HepG2 (cell line): ENCODE data around the gene CNTN4. TPM values are rescaled to one million over a fixed set of nuclear protein-coding genes. Genes with fewer than 3 reads are reported as not detected.

ENCODE experiments used
- ATAC-seq: fragments of 200-7000 bp; cut with Tn5 transposase; 3 replicates; pipeline ENCODE4 v1.9.1; 2020; ENCODE audit warnings: mild to moderate bottlenecking, moderate library complexity
- BruUV-seq: library from RNA; stranded (reverse); fragments of 400-500 nt; replicated peaks from 2 replicates; lab custom pipeline; 2021; lab: Mats Ljungman, UMichigan
- CTCF ChIA-PET: fragments of 300-600 bp; formaldehyde crosslinking; extraction: SDS; loops from one replicate; lab custom pipeline; 2021; ENCODE audit warnings: low total read pairs, inconsistent platforms, low intra/inter-chr PET ratio; lab: Yijun Ruan, JAX
- POLR2A ChIA-PET: fragments of 350-600 bp; sonication (Branson Sonifier 250); formaldehyde crosslinking; loops from one replicate; lab custom pipeline; 2020; ENCODE audit warnings: antibody characterized with exemption, inconsistent platforms; lab: Yijun Ruan, JAX
- DNase-seq: peaks from one replicate; pipeline ENCODE4 v3.0.0-alpha.2; 2015; ENCODE audit warnings: low spot score
- FAIRE-seq: peaks from 3 replicates; lab custom pipeline; 2011; peaks lifted over from hg19 to GRCh38; lab: Jason Lieb, UNC
- H2AFZ ChIP-seq: one replicate; pipeline ENCODE4 v1.6.1; 2011; ENCODE audit warnings: low read length, inconsistent platforms
- H3K27ac ChIP-seq: fragments of 300-600 bp; 3 replicates; pipeline ENCODE4 v1.8.0; 2011; ENCODE audit warnings: mixed run types, mild to moderate bottlenecking, mixed read lengths, low read length, inconsistent platforms; ENCODE audit not compliant: insufficient read depth; ENCODE audit errors: extremely low read length
- H3K27me3 ChIP-seq, 2 experiments: fragments of 200-600 bp in 1 of 2; 2 replicates in 1 of 2; 3 replicates in 1 of 2; pipeline versions ENCODE4 v1.6.0 to v1.8.0; 2011; ENCODE audit warnings: low read length in 2 of 2, mild to moderate bottlenecking in 2 of 2, moderate library complexity in 2 of 2, inconsistent platforms in 1 of 2; ENCODE audit not compliant: insufficient read depth in 2 of 2, control insufficient read depth in 1 of 2
- H3K36me3 ChIP-seq, 2 experiments: fragments of 200-600 bp in 1 of 2; replicated peaks in 1 of 2; 2 replicates in 1 of 2; 3 replicates in 1 of 2; pipeline versions ENCODE4 v1.5.1 to v1.8.0; 2011; ENCODE audit warnings: low read length in 2 of 2, inconsistent platforms in 1 of 2; ENCODE audit not compliant: insufficient read depth in 2 of 2, control insufficient read depth in 1 of 2
- H3K4me1 ChIP-seq: 2 replicates; pipeline ENCODE4 v1.5.1; 2012; ENCODE audit warnings: low read length, inconsistent platforms; ENCODE audit not compliant: insufficient read depth
- H3K4me2 ChIP-seq: 2 replicates; pipeline ENCODE4 v1.6.0; 2011; ENCODE audit warnings: low read depth, low read length, inconsistent platforms
- H3K4me3 ChIP-seq, 3 experiments: fragments of 200-600 bp in 1 of 3; sonication (generic), shearing (Covaris generic) in 1 of 3; replicated peaks in 1 of 3; 2 replicates each; pipeline ENCODE4 v1.5.1; 2011 to 2016; ENCODE audit warnings: low read length in 3 of 3, inconsistent platforms in 2 of 3, low read depth in 2 of 3, mild to moderate bottlenecking in 2 of 3, control low read depth in 1 of 3, mixed read lengths in 1 of 3; ENCODE audit not compliant: insufficient read depth in 1 of 3
- H3K79me2 ChIP-seq: one replicate; pipeline ENCODE4 v1.6.1; 2011; ENCODE audit warnings: low read length, inconsistent platforms; ENCODE audit not compliant: insufficient read depth
- H3K9ac ChIP-seq: 2 replicates; pipeline ENCODE4 v1.6.0; 2011; ENCODE audit warnings: mild to moderate bottlenecking, low read depth, low read length, inconsistent platforms; ENCODE audit not compliant: insufficient read depth
- H3K9me3 ChIP-seq: 2 replicates; pipeline ENCODE4 v1.5.1; 2012; ENCODE audit warnings: mild to moderate bottlenecking, low read length
- H4K20me1 ChIP-seq: 2 replicates; pipeline ENCODE4 v1.6.0; 2011; ENCODE audit warnings: inconsistent platforms, mild to moderate bottlenecking, low read length, moderate library complexity; ENCODE audit not compliant: insufficient read depth
- ARID4A ChIP-seq: sonication (generic); formaldehyde crosslinking; IDR thresholded peaks from 2 replicates; pipeline ENCODE4 v1.5.0; 2020; ENCODE audit warnings: mild to moderate bottlenecking, missing genetic modification reagents, borderline replicate concordance
- EP300 ChIP-seq, 3 experiments: sonication (generic) in 1 of 3; formaldehyde crosslinking in 1 of 3; IDR thresholded peaks; 2 replicates each; pipeline versions ENCODE4 v1.5.1 to v1.6.1; 2011 to 2020; ENCODE audit warnings: low read depth in 2 of 3, low read length in 2 of 3, borderline replicate concordance in 1 of 3, improper control_type of control experiment in 1 of 3, mild to moderate bottlenecking in 1 of 3, missing genetic modification reagents in 1 of 3, moderate library complexity in 1 of 3
- FOXC1 ChIP-seq: sonication (generic); formaldehyde crosslinking; IDR thresholded peaks from 2 replicates; pipeline ENCODE4 v1.8.0; 2022; ENCODE audit warnings: mild to moderate bottlenecking, missing genetic modification reagents, borderline replicate concordance
- KAT7 ChIP-seq: IDR thresholded peaks from 2 replicates; pipeline ENCODE4 v1.6.1; 2018; ENCODE audit warnings: borderline replicate concordance, missing compliant biosample characterization
- KMT2B ChIP-seq: IDR thresholded peaks from 2 replicates; pipeline ENCODE4 v1.6.1; 2016; ENCODE audit warnings: missing genetic modification reagents, missing compliant biosample characterization
- MIER3 ChIP-seq: IDR thresholded peaks from 2 replicates; pipeline ENCODE4 v1.6.1; 2016; ENCODE audit warnings: missing compliant biosample characterization, borderline replicate concordance
- NCOA2 ChIP-seq: sonication (generic); formaldehyde crosslinking; IDR thresholded peaks from 2 replicates; pipeline ENCODE4 v1.8.0; 2022; ENCODE audit warnings: inconsistent platforms
- PAX8 ChIP-seq: sonication (generic); formaldehyde crosslinking; IDR thresholded peaks from 2 replicates; pipeline ENCODE4 v1.8.0; 2022; ENCODE audit warnings: mild to moderate bottlenecking, missing genetic modification reagents, borderline replicate concordance
- PCBP1 ChIP-seq: fragments of 200-400 bp; formaldehyde crosslinking; IDR thresholded peaks from 2 replicates; pipeline ENCODE4 v1.6.1; 2017; ENCODE audit warnings: mild to moderate bottlenecking, low read depth, low read length, borderline replicate concordance
- REXO4 ChIP-seq: sonication (generic); formaldehyde crosslinking; IDR thresholded peaks from 2 replicates; pipeline ENCODE4 v1.8.0; 2022; ENCODE audit warnings: missing genetic modification reagents, mild to moderate bottlenecking, borderline replicate concordance
- RFX5 ChIP-seq: IDR thresholded peaks from 2 replicates; pipeline ENCODE4 v1.6.1; 2011; ENCODE audit warnings: low read depth, low read length, improper control_type of control experiment
- SNAPC2 ChIP-seq: sonication (generic); formaldehyde crosslinking; IDR thresholded peaks from 2 replicates; pipeline ENCODE4 v1.8.1; 2022; ENCODE audit warnings: mild to moderate bottlenecking, missing genetic modification reagents
- ZBTB42 ChIP-seq: sonication (generic); formaldehyde crosslinking; IDR thresholded peaks from 2 replicates; pipeline ENCODE4 v1.5.0; 2020; ENCODE audit warnings: mild to moderate bottlenecking, missing genetic modification reagents
- ZFYVE20 ChIP-seq: sonication (generic); formaldehyde crosslinking; IDR thresholded peaks from 2 replicates; pipeline ENCODE4 v1.8.0; 2023; ENCODE audit warnings: low read depth, mild to moderate bottlenecking, moderate library complexity, missing genetic modification reagents, borderline replicate concordance
- ZMYM2 ChIP-seq: sonication (generic); formaldehyde crosslinking; IDR thresholded peaks from 2 replicates; pipeline ENCODE4 v1.8.0; 2022; ENCODE audit warnings: mild to moderate bottlenecking, missing genetic modification reagents
- ZNF205 ChIP-seq: IDR thresholded peaks from 2 replicates; pipeline ENCODE4 v1.6.1; 2018; ENCODE audit warnings: missing biosample characterization, missing genetic modification reagents
- ZNF383 ChIP-seq: sonication (generic); formaldehyde crosslinking; IDR thresholded peaks from 2 replicates; pipeline ENCODE4 v1.4.0; 2020; ENCODE audit warnings: missing genetic modification reagents, mild to moderate bottlenecking, borderline replicate concordance
- ZNF564 ChIP-seq: sonication (generic); formaldehyde crosslinking; IDR thresholded peaks from 2 replicates; pipeline ENCODE4 v1.8.1; 2023; ENCODE audit warnings: mild to moderate bottlenecking, missing genetic modification reagents
- WGBS: methylation state at CpG from one replicate; pipeline ENCODE4 v1.1.6; 2017; ENCODE audit warnings: low lambda C conversion rate; 5-methylcytosine and 5-hydroxymethylcytosine counted together
- in situ Hi-C: cut with HindIII; loops from 2 replicates; pipeline ENCODE4 v1.10.0; 2017; ENCODE audit warnings: low pct_unique_long_range_greater_than_20kb; ENCODE audit not compliant: extremely low pct_ligation_motif_present
- intact Hi-C: fragments of 100-400 bp; cut with micrococcal nuclease; formaldehyde crosslinking; loops from one replicate; pipeline ENCODE4 v1.10.0; 2022; ENCODE audit not compliant: unreplicated experiment
- polyA plus RNA-seq, 8 experiments: library from polyadenylated mRNA; depleted of rRNA in 3 of 8; stranded (reverse) in 7 of 8; unstranded in 1 of 8; fragments of >200 nt; fragmentation: Illumina TruSeq in 4 of 8; extraction: Trizol in 4 of 8; gene quantifications; 2 replicates each; pipeline versions ENCODE4 v1.2.1 to v1.2.3, GENCODE V29; 2011 to 2016; ENCODE audit warnings: low read depth in 4 of 8, missing spikeins in 1 of 8, mixed read lengths in 1 of 8; ENCODE audit not compliant: insufficient read depth in 1 of 8
- total RNA-seq, 5 experiments: library from RNA; depleted of rRNA; stranded (reverse); fragments of >200 nt; fragmentation: Illumina TruSeq; extraction: Trizol; gene quantifications; 2 replicates each; pipeline ENCODE4 v1.2.3, GENCODE V29; 2016; ENCODE audit warnings: low read depth in 1 of 5
- TF ChIP-seq, protein P1 (sequence below): sonication (generic); formaldehyde crosslinking; IDR thresholded peaks from 2 replicates; pipeline ENCODE4 v1.4.0; 2020; ENCODE audit warnings: missing genetic modification reagents, low read depth, mild to moderate bottlenecking, borderline replicate concordance

The CNTN4 gene
- total and polyA plus RNA-seq, 2 of the 13 experiments (the other 11 are each of a cell fraction or from before 2014, with no cell fraction given), result 0.01 to 0.13 TPM

GRCh38 chr3:2908693-2909351 is 810.2 kb downstream of the CNTN4 start:
- DNase-seq (no peak), FAIRE-seq (no peak), ATAC-seq (no peak)
- no peaks in the 10 kb centered on the region for H3K4me1 ChIP-seq
- H2AFZ ChIP-seq, result no peak overlapping the region
- WGBS, result 16% methylated on average over 5 of the region's 5 CpGs
- no peak for TF ChIP-seq ARID4A
- no peak for TF ChIP-seq ZBTB42 (CRISPR knock-in tag)
- TF ChIP-seq PCBP1, result no peak
- no peak for TF ChIP-seq ZNF564 (CRISPR knock-in tag)
- no peak for TF ChIP-seq KMT2B (CRISPR knock-in tag)
- TF ChIP-seq, protein P1, sequence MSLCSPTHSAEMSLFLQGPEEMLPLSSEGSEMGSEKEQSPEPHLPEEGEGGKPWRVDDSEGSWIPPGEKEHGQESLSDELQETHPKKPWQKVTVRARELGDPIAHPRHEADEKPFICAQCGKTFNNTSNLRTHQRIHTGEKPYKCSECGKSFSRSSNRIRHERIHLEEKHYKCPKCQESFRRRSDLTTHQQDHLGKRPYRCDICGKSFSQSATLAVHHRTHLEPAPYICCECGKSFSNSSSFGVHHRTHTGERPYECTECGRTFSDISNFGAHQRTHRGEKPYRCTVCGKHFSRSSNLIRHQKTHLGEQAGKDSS (CRISPR knock-in tag), result no peak
- TF ChIP-seq ZFYVE20 (CRISPR knock-in tag), result no peak
- no peak for TF ChIP-seq ZNF205
- no peak for TF ChIP-seq MIER3 (CRISPR knock-in tag)
- TF ChIP-seq KAT7 (CRISPR knock-in tag), result no peak
- no peak for TF ChIP-seq NCOA2
- no peak for TF ChIP-seq ZMYM2 (CRISPR knock-in tag)
- no peak for TF ChIP-seq FOXC1
- TF ChIP-seq SNAPC2 (CRISPR knock-in tag), result no peak
- no peak for TF ChIP-seq RFX5
- no peak for TF ChIP-seq ZNF383 (CRISPR knock-in tag)
- no peak for TF ChIP-seq EP300 (IDR thresholded peaks at IDR 0.05; ENCODE audit: low read depth in 2 of 2, low read length in 2 of 2)
- TF ChIP-seq EP300 (CRISPR knock-in tag; IDR thresholded peaks at IDR 0.05; ENCODE audit: borderline replicate concordance), result no peak
- no peak for TF ChIP-seq REXO4 (CRISPR knock-in tag)
- no peak for TF ChIP-seq PAX8 (CRISPR knock-in tag)
- ChIA-PET CTCF (no interaction called here), POLR2A (no interaction called here)
- no peak overlapping the region for H3K9ac ChIP-seq
- no peak overlapping the region for H3K4me2 ChIP-seq
- H3K79me2 ChIP-seq, result no peaks in the 10 kb centered on the region
- BruUV-seq, result no TSS peak
- H3K9me3 ChIP-seq, result no peaks in the 10 kb centered on the region
- no peaks in the 10 kb centered on the region for H3K36me3 ChIP-seq
- H4K20me1 ChIP-seq, result no peaks in the 10 kb centered on the region
- H3K27ac ChIP-seq, result no peak overlapping the region
- no peak overlapping the region for H3K4me3 ChIP-seq
- in situ Hi-C loops, result no loop called here
- intact Hi-C loops, result no loop called here
- H3K27me3 ChIP-seq, result no peaks in the 10 kb centered on the region
